Activated CD4-positive, alpha-beta T cell treated with anti-CD3 and anti-CD28 coated beads, Interleukin-2, amount 10 ng/mL, durations not matched to agents 24 days and 14 days (primary cell): Measurements from ENCODE around the gene NEURL1B. TPM values are rescaled to one million over a fixed set of nuclear protein-coding genes. Genes with fewer than 3 reads are reported as not detected.
"Not testable (repeated sequence)": the region's sequence is repeated elsewhere in the genome, so short reads cannot be mapped to it uniquely, and the experiment has no call there.

Experiments
- DNase-seq: peaks from one replicate; pipeline ENCODE4 v3.0.0; 2022
- H3K27ac Mint-ChIP-seq: one replicate; pipeline ENCODE4 v1.8.0; 2022; ENCODE audit warnings: mild to moderate bottlenecking, mixed read lengths
- H3K27me3 Mint-ChIP-seq: one replicate; pipeline ENCODE4 v1.8.0; 2022; ENCODE audit warnings: mixed read lengths
- H3K36me3 Mint-ChIP-seq: one replicate; pipeline ENCODE4 v1.8.0; 2022; ENCODE audit warnings: low read depth, mild to moderate bottlenecking, mixed read lengths
- H3K4me1 Mint-ChIP-seq: one replicate; pipeline ENCODE4 v1.8.0; 2021; ENCODE audit warnings: mixed read lengths
- H3K4me3 Mint-ChIP-seq: one replicate; pipeline ENCODE4 v1.8.0; 2022; ENCODE audit warnings: mild to moderate bottlenecking, moderate library complexity, mixed read lengths
- H3K9me3 Mint-ChIP-seq: one replicate; pipeline ENCODE4 v1.8.0; 2021; ENCODE audit warnings: mixed read lengths
- intact Hi-C: fragments of 100-400 bp; cut with micrococcal nuclease; formaldehyde crosslinking; loops from one replicate; pipeline ENCODE4 v1.15.1; 2023
- total RNA-seq: library from RNA; stranded (reverse); gene quantifications from 2 replicates; pipeline ENCODE4 v1.2.3, GENCODE V29; 2022

The NEURL1B gene
- total RNA-seq, 1 donor from 2014 or later, result 0.05 TPM

GRCh38 chr5:172676914-172677475, 35.9 kb downstream of the NEURL1B start:
- DNase-seq, result no peak
- H3K36me3 Mint-ChIP-seq, result no peaks in the 10 kb centered on the region
- H3K4me1 Mint-ChIP-seq, result no peaks in the 10 kb centered on the region
- no peak overlapping the region for H3K4me3 Mint-ChIP-seq
- no peak overlapping the region for H3K27ac Mint-ChIP-seq
- H3K9me3 Mint-ChIP-seq, result no peaks in the 10 kb centered on the region
- peaks cover 4% of the 10 kb centered on the region for H3K27me3 Mint-ChIP-seq
- intact Hi-C loops, result no loop called here

DNA sequence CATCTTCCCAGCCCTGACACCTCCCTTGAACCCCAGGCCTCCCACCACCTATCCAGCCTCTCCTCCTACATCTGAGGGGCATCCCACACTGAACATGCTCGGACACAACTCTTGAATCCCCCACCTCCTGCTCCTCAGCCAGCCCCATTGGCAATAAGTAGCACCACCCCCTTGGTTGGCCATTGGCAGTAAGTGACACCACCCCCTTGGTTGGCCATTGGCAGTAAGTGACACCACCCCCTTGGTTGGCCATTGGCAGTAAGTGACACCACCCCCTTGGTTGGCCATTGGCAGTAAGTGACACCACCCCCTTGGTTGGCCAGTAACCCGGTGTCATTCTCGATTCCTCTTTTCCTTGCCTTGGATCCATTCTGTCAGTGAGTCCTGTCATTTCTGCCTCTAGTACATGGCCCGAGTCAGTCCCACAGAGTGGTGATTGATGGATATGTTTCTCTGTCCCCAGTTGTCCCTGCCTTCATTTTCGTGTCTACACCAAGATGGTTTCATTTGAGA, 37.4 kb downstream of the NEURL1B start:
- H3K27ac Mint-ChIP-seq, H3K4me3 Mint-ChIP-seq, H3K4me1 Mint-ChIP-seq, DNase-seq, H3K36me3 Mint-ChIP-seq, H3K9me3 Mint-ChIP-seq, intact Hi-C loops: not testable (repeated sequence)
- H3K27me3 Mint-ChIP-seq, result peaks cover 10% of the 10 kb centered on the region

GRCh38 chr5:172678902-172679301, 37.8 kb downstream of the NEURL1B start:
- intact Hi-C loops, result no loop called here
- H3K27ac Mint-ChIP-seq, result no peak overlapping the region
- no peak overlapping the region for H3K4me3 Mint-ChIP-seq
- DNase-seq, result no peak
- no peaks in the 10 kb centered on the region for H3K4me1 Mint-ChIP-seq
- H3K9me3 Mint-ChIP-seq, result no peaks in the 10 kb centered on the region
- peaks cover 10% of the 10 kb centered on the region for H3K27me3 Mint-ChIP-seq
- no peaks in the 10 kb centered on the region for H3K36me3 Mint-ChIP-seq

- Mint-ChIP-seq H3K9me3 (no peaks in the 10 kb centered on the region), H3K27me3 (peaks cover 15% of the 10 kb centered on the region), H3K27ac (no peak overlapping the region), H3K4me1 (no peaks in the 10 kb centered on the region), H3K36me3 (no peaks in the 10 kb centered on the region), H3K4me3 (no peak overlapping the region)
- no peak for DNase-seq
- intact Hi-C loops, result no loop called here
These were observed 38.7 kb downstream of the NEURL1B start for GRCh38 chr5:172679628-172680212.

DNA sequence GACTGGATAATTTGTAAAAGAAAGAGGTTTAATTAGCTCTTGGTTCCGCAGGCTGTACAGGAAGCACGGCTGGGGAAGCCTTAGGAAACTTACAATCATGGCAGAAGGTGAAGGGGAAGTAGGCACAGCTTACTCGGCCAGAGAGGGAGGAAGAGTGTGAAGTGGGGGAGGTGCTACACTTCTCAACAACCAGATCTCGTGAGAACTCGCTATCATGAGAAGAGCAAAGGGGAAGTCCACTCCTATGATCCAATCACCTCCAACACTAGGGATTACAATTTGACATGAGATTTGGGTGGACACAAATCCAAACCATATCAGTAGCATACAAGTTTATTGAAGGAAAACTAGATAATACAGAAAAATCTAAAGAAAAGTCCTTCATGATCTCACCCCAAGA, 39.9 kb downstream of the NEURL1B start:
- H3K9me3 Mint-ChIP-seq, result no peaks in the 10 kb centered on the region
- no peaks in the 10 kb centered on the region for H3K36me3 Mint-ChIP-seq
- H3K4me3 Mint-ChIP-seq, result no peak overlapping the region
- intact Hi-C loops, result no loop called here
- DNase-seq, result no peak
- H3K4me1 Mint-ChIP-seq, result no peaks in the 10 kb centered on the region
- H3K27ac Mint-ChIP-seq, result no peak overlapping the region
- H3K27me3 Mint-ChIP-seq, result peaks cover 19% of the 10 kb centered on the region

DNA sequence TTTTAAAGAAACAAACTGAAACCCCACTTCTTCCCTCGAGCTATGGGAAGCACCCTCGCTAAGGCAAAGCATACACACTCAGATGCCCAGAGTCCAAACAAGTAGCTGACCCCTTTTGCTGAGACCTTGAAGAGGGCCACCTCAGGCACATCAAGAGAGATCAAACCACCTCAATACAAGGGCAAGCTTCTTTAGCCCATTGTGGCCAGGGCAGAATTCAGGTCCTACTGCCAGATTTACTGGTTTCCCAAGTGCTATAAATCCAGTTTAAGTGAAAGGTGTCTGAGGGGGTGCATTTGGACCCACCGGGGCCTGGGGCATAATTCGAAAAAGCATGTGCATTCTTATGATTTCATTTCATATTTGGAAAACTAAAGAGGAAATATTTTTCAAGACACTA, 40.4 kb downstream of the NEURL1B start:
- Mint-ChIP-seq H3K4me1 (no peaks in the 10 kb centered on the region), H3K4me3 (no peak overlapping the region), H3K36me3 (no peaks in the 10 kb centered on the region), H3K9me3 (no peaks in the 10 kb centered on the region), H3K27ac (no peak overlapping the region), H3K27me3 (peaks cover 19% of the 10 kb centered on the region)
- no peak for DNase-seq
- intact Hi-C loops, result no loop called here

DNA sequence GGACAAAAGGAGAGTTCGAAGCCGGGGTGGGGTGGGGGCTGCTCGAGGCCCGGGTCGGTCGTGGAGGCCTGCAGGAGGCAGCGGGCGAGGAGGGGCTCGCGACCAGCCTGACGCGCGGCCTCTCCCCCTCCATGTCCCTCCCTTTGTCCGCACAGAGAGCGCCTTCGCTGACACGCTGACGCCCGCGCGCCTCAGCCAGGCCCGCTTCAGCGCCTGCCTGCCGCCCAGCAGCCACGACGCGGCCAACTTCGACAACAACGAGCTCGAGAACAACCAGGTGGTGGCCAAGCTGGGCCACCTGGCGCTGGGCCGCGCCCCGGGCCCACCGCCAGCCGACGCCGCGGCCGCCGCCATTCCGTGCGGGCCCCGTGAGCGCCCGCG, 42.2 kb downstream of the NEURL1B start:
- Mint-ChIP-seq H3K4me3 (no peak overlapping the region), H3K36me3 (no peaks in the 10 kb centered on the region), H3K4me1 (peaks cover 2% of the 10 kb centered on the region), H3K27me3 (peaks cover 19% of the 10 kb centered on the region), H3K27ac (peak overlapping the region; percentile 6), H3K9me3 (no peaks in the 10 kb centered on the region)
- DNase-seq, result no peak
- intact Hi-C loops, result no loop called here

GRCh38 chr5:172683645-172684471, 42.8 kb downstream of the NEURL1B start:
- peak; percentile 79 for DNase-seq
- H3K4me1 Mint-ChIP-seq, result peaks cover 6% of the 10 kb centered on the region
- no peak overlapping the region for H3K27ac Mint-ChIP-seq
- intact Hi-C loops, result no loop called here
- peak overlapping the region; percentile 45 for H3K4me3 Mint-ChIP-seq
- H3K9me3 Mint-ChIP-seq, result no peaks in the 10 kb centered on the region
- no peaks in the 10 kb centered on the region for H3K36me3 Mint-ChIP-seq
- peaks cover 19% of the 10 kb centered on the region for H3K27me3 Mint-ChIP-seq

- intact Hi-C loops, result no loop called here
- no peak for DNase-seq
- H3K36me3 Mint-ChIP-seq, result no peaks in the 10 kb centered on the region
- H3K27ac Mint-ChIP-seq, result no peak overlapping the region
- no peak overlapping the region for H3K4me3 Mint-ChIP-seq
- H3K9me3 Mint-ChIP-seq, result no peaks in the 10 kb centered on the region
- peaks cover 19% of the 10 kb centered on the region for H3K27me3 Mint-ChIP-seq
- peaks cover 11% of the 10 kb centered on the region for H3K4me1 Mint-ChIP-seq
These were observed 44.0 kb downstream of the NEURL1B start for GRCh38 chr5:172685091-172685490.

- no peak overlapping the region for H3K27ac Mint-ChIP-seq
- no peaks in the 10 kb centered on the region for H3K9me3 Mint-ChIP-seq
- H3K36me3 Mint-ChIP-seq, result no peaks in the 10 kb centered on the region
- peaks cover 17% of the 10 kb centered on the region for H3K27me3 Mint-ChIP-seq
- H3K4me3 Mint-ChIP-seq, result no peak overlapping the region
- intact Hi-C loops, result no loop called here
- peaks cover 11% of the 10 kb centered on the region for H3K4me1 Mint-ChIP-seq
- DNase-seq, result no peak
These were observed 45.0 kb downstream of the NEURL1B start for GRCh38 chr5:172686111-172686510.

- Mint-ChIP-seq H3K4me3 (no peak overlapping the region), H3K4me1 (peaks cover 11% of the 10 kb centered on the region), H3K27ac (no peak overlapping the region), H3K36me3 (no peaks in the 10 kb centered on the region), H3K9me3 (no peaks in the 10 kb centered on the region), H3K27me3 (peaks cover 16% of the 10 kb centered on the region)
- intact Hi-C loops, result no loop called here
- no peak for DNase-seq
These were observed 45.7 kb downstream of the NEURL1B start for GRCh38 chr5:172686539-172687390.

DNA sequence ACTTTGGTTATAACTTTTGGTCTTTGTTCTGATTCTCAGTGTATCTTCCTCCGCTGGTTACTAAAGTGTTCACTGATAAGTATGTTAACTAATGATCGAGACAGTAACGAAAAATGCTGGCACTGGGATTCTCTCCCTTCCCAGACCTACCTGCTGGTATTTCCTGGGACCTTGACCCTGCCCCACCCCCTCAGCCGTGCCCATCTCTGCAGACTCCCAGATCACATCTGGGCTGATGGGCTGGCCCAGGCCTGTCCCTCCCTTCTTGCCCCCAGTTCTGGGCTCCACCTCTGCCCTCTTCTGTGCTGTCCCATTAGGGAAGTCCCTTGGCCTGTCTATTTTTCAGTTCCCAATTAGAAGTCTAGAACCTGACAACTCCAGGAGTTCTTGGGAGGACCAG, 46.9 kb downstream of the NEURL1B start:
- peaks cover 10% of the 10 kb centered on the region for H3K27me3 Mint-ChIP-seq
- H3K9me3 Mint-ChIP-seq, result no peaks in the 10 kb centered on the region
- no peaks in the 10 kb centered on the region for H3K36me3 Mint-ChIP-seq
- no peak for DNase-seq
- intact Hi-C loops, result no loop called here
- no peak overlapping the region for H3K4me3 Mint-ChIP-seq
- H3K27ac Mint-ChIP-seq, result peak overlapping the region; percentile 34
- peaks cover 11% of the 10 kb centered on the region for H3K4me1 Mint-ChIP-seq

GRCh38 chr5:172688349-172689217, 47.5 kb downstream of the NEURL1B start:
- peaks cover 8% of the 10 kb centered on the region for H3K27me3 Mint-ChIP-seq
- no peaks in the 10 kb centered on the region for H3K36me3 Mint-ChIP-seq
- H3K4me1 Mint-ChIP-seq, result peaks cover 11% of the 10 kb centered on the region
- intact Hi-C loops, result no loop called here
- DNase-seq, result peak; percentile 79
- H3K9me3 Mint-ChIP-seq, result no peaks in the 10 kb centered on the region
- no peak overlapping the region for H3K4me3 Mint-ChIP-seq
- peak overlapping the region; percentile 45 for H3K27ac Mint-ChIP-seq
